Suprapubic skin (tissue), 4 donors: ENCODE results near the gene KLF7. TPM values are rescaled to one million over a fixed set of nuclear protein-coding genes. Genes with fewer than 3 reads are reported as not detected.

ENCODE experiments used
- DNase-seq, 2 donors: peaks; one replicate each; pipeline ENCODE4 v3.0.0-alpha.2; 2019; ENCODE audit warnings: low spot score in 2 of 2
- H3K27ac ChIP-seq: fragments of 200-600 bp; sonication (generic); one replicate; pipeline ENCODE4 v1.5.1; 2019
- H3K27me3 ChIP-seq: fragments of 200-600 bp; sonication (generic); one replicate; pipeline ENCODE4 v1.5.1; 2019
- H3K36me3 ChIP-seq: fragments of 200-600 bp; sonication (generic); one replicate; pipeline ENCODE4 v1.5.1; 2019
- H3K4me1 ChIP-seq: fragments of 200-600 bp; sonication (generic); one replicate; pipeline ENCODE4 v1.5.1; 2019
- H3K4me3 ChIP-seq: fragments of 200-600 bp; sonication (generic); one replicate; pipeline ENCODE4 v1.5.1; 2019; ENCODE audit warnings: mild to moderate bottlenecking
- H3K9me3 ChIP-seq: fragments of 200-600 bp; sonication (generic); one replicate; pipeline ENCODE4 v1.5.1; 2019
- EP300 ChIP-seq: sonication (generic); formaldehyde crosslinking; IDR thresholded peaks from one replicate; pipeline ENCODE4 v1.6.1; 2017; ENCODE audit warnings: antibody characterized with exemption
- POLR2A ChIP-seq, 2 donors: fragments of 450-650 bp; IDR thresholded peaks; one replicate each; pipeline ENCODE4 v1.6.1; 2017; ENCODE audit warnings: antibody characterized with exemption in 2 of 2, mild to moderate bottlenecking in 2 of 2, moderate library complexity in 2 of 2
- POLR2AphosphoS5 ChIP-seq, 3 donors: sonication (generic); formaldehyde crosslinking; IDR thresholded peaks; one replicate each; pipeline ENCODE4 v1.6.1; 2017; ENCODE audit warnings: antibody characterized with exemption in 3 of 3
- WGBS: methylation state at CpG from one replicate; pipeline ENCODE4 v1.1.5; 2018; 5-methylcytosine and 5-hydroxymethylcytosine counted together
- total RNA-seq, 4 donors: library from RNA; depleted of rRNA; stranded (reverse); fragments of >200 nt; gene quantifications; one replicate each; pipeline ENCODE4 v1.1.0, GENCODE V29; 2016
- TF ChIP-seq, protein P1 (sequence below), 2 donors: fragments of 200-600 bp in 1 of 2; fragments of 450-650 bp in 1 of 2; sonication (generic) in 1 of 2; IDR thresholded peaks; one replicate each; pipeline ENCODE4 v1.5.1; 2016 to 2019; ENCODE audit warnings: antibody characterized with exemption in 2 of 2, mild to moderate bottlenecking in 1 of 2, moderate library complexity in 1 of 2

KLF7 gene
- total RNA-seq, 4 donors from 2014 or later = 10.0 to 17.4 (median 10.7) TPM

DNA sequence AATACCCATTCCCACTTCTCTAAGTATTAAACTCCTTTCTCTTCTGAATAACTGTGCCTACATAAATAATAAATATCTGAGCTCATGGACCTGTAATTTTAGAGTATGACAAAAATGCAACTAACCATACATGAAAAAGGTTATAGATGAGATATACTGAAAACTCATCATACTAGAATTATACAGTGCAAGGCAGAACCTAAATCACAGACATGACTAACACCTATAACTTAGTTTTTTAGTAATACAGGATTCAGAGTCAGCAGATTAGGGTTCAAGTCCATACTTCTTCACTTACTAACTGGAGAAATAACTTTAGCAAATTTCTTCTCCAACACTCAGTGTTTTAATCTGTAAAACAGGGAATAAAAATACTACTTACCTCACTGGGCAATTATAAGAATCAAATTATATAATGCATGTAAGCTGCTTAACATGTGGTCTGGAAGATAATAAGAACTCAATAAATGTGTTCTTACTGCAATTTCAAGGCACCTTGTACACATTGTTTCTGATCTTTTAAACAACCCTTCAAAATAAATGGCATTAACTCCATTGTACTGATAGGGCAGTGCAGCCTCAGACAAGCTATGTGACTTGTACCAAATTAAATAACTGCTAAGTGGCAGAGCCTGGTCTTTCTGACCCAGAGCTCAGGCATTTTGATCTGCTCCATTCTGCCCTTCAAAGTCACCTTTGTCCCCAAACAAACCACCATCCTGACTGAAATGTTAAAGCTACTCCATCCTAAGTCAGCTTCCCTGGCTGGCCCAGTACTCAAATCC is 39.6 kb upstream of the KLF7 start:
- no peak overlapping the region for H3K4me3 ChIP-seq
- H3K36me3 ChIP-seq = no peaks in the 10 kb centered on the region
- H3K4me1 ChIP-seq = no peaks in the 10 kb centered on the region
- H3K9me3 ChIP-seq = no peaks in the 10 kb centered on the region
- DNase-seq = no peak
- TF ChIP-seq POLR2A (IDR thresholded peaks at IDR 0.05) (no peak), POLR2AphosphoS5 (IDR thresholded peaks at IDR 0.05) (no peak), EP300 (no peak)
- TF ChIP-seq, protein P1, sequence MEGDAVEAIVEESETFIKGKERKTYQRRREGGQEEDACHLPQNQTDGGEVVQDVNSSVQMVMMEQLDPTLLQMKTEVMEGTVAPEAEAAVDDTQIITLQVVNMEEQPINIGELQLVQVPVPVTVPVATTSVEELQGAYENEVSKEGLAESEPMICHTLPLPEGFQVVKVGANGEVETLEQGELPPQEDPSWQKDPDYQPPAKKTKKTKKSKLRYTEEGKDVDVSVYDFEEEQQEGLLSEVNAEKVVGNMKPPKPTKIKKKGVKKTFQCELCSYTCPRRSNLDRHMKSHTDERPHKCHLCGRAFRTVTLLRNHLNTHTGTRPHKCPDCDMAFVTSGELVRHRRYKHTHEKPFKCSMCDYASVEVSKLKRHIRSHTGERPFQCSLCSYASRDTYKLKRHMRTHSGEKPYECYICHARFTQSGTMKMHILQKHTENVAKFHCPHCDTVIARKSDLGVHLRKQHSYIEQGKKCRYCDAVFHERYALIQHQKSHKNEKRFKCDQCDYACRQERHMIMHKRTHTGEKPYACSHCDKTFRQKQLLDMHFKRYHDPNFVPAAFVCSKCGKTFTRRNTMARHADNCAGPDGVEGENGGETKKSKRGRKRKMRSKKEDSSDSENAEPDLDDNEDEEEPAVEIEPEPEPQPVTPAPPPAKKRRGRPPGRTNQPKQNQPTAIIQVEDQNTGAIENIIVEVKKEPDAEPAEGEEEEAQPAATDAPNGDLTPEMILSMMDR (IDR thresholded peaks at IDR 0.05) = no peak
- H3K27me3 ChIP-seq = no peaks in the 10 kb centered on the region
- no peak overlapping the region for H3K27ac ChIP-seq

GRCh38 chr2:207203056-207203455 is 37.3 kb upstream of the KLF7 start:
- Histone ChIP-seq H3K9me3 (no peaks in the 10 kb centered on the region), H3K4me1 (no peaks in the 10 kb centered on the region), H3K27me3 (peaks cover 3% of the 10 kb centered on the region), H3K27ac (no peak overlapping the region), H3K4me3 (no peak overlapping the region), H3K36me3 (no peaks in the 10 kb centered on the region)
- WGBS = 60% methylated on average over 1 of the region's 1 CpG
- no peak for DNase-seq
- TF ChIP-seq EP300 (no peak), POLR2A (IDR thresholded peaks at IDR 0.05) (no peak), POLR2AphosphoS5 (IDR thresholded peaks at IDR 0.05) (no peak)
- TF ChIP-seq, protein P1 (IDR thresholded peaks at IDR 0.05) = no peak

DNA sequence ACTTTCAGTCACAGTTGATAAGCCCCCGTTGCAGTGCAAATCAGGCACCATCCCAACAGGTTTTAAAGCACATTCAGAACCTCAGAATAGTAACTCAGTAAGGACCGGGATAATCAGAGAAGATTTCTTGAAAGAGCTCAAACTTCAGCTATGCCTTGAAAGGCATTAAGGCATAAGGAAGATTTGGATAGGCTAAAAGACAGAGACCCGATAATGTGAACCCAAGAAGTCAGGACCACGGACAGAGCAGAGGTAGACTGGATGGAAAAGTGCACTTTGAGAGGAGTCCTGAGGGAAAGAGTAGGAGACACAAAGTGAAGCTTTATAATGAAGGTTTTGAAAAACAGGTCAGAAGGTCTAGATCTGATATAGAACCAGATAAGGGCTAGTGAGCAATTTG is 36.9 kb upstream of the KLF7 start:
- 32% methylated on average over 4 of the region's 4 CpGs for WGBS
- TF ChIP-seq POLR2A (IDR thresholded peaks at IDR 0.05) = no peak
- no peak for TF ChIP-seq EP300
- TF ChIP-seq, protein P1 (IDR thresholded peaks at IDR 0.05) = no peak
- no peak for TF ChIP-seq POLR2AphosphoS5 (IDR thresholded peaks at IDR 0.05)
- Histone ChIP-seq H3K4me3 (no peak overlapping the region), H3K27ac (no peak overlapping the region), H3K9me3 (no peaks in the 10 kb centered on the region), H3K36me3 (no peaks in the 10 kb centered on the region), H3K27me3 (peaks cover 3% of the 10 kb centered on the region), H3K4me1 (no peaks in the 10 kb centered on the region)
- no peak for DNase-seq

DNA sequence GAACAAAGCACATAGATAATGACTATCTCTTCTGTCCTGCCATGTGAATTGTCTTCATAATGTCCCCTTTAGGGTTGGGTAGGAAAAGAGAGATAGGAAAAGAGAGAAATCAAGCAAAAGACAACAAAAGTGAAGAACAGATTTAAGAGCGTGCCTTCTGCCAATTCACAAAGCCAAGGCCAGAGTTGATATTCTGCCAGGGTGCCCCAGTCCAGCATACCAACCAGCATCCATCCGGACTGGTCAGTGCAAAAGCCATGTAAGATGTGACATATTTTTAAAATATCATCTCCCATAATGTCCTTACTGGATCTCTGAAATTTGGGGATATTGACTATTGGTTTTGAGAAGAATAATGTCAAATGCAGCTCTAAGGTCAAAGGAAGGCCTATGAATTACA is 35.7 kb upstream of the KLF7 start:
- Histone ChIP-seq H3K9me3 (no peaks in the 10 kb centered on the region), H3K27ac (no peak overlapping the region), H3K4me3 (no peak overlapping the region), H3K27me3 (peaks cover 3% of the 10 kb centered on the region), H3K36me3 (no peaks in the 10 kb centered on the region), H3K4me1 (no peaks in the 10 kb centered on the region)
- no peak for TF ChIP-seq POLR2A (IDR thresholded peaks at IDR 0.05)
- TF ChIP-seq EP300 = no peak
- TF ChIP-seq POLR2AphosphoS5 (IDR thresholded peaks at IDR 0.05) = no peak
- TF ChIP-seq, protein P1 (IDR thresholded peaks at IDR 0.05) = no peak
- no peak for DNase-seq
- WGBS = 94% methylated on average over 2 of the region's 2 CpGs

DNA sequence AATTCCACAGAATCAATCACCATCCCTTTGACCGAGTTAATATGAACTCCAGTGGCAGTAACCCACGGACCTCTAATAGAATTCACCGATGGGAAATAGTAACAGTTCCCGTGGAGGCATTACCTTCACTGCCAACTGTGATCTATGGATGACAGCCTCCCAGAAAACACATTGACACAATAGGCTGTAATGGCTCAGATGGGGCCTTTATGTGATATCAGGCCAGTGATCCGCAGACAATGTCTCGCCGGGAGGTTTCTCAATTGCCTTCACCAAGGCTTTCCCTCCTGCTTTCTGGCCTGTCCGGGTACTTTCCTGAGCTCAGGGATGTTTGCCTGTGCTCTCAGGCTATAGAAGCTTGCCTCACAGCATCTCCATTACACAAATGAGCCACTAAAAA is 34.4 kb upstream of the KLF7 start:
- 84% methylated on average over 8 of the region's 8 CpGs for WGBS
- TF ChIP-seq POLR2A (IDR thresholded peaks at IDR 0.05) = no peak
- TF ChIP-seq, protein P1 (IDR thresholded peaks at IDR 0.05) = no peak
- TF ChIP-seq POLR2AphosphoS5 (IDR thresholded peaks at IDR 0.05) = no peak
- TF ChIP-seq EP300 = no peak
- no peak overlapping the region for H3K27ac ChIP-seq
- no peaks in the 10 kb centered on the region for H3K4me1 ChIP-seq
- H3K9me3 ChIP-seq = no peaks in the 10 kb centered on the region
- H3K4me3 ChIP-seq = no peak overlapping the region
- no peaks in the 10 kb centered on the region for H3K36me3 ChIP-seq
- peaks cover 3% of the 10 kb centered on the region for H3K27me3 ChIP-seq
- DNase-seq = no peak
